ENCODE measurements around the gene NUTM1.

The NUTM1 gene

DNA sequence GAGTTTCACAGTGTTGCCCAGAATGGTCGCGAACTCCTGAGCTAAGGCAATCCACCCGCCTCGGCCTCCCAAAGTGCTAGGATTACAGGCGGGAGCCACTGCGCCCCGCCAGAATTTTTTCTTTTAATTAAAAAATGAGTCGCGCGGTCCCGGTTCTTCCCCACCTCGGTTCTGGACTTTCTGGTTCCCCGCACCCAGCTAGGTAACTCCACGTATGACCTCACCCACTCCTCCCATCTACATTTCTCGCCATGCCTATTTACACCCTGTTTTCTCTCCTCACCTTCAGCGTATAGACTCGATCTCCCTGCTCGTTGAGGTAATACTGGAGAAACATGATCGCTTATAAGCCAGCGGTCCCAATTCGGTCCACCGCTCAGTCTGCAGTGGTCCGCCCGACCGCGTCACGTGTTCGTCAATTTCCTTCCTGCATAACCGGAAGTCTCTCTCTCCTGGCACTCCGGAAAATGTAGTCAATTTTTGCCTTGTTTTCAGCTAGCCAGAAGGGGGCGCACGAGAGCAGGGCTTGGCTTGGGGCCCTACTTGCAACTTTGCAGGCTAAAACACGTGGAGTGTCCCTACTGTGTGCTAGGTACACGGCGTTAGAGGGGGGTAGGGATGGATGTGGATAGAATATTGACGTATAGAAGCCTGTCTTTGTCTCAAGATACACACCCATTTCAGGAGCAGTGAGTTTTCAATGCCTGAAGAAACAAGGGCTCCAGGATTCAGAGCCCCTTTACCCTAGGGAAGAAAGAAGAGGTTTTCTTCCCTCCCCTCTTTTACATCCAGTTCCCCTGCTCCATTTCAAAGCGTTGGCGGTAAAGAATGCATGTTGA is at the start of gene NUTM1, which contains the start of gene NOP10 (continued):
- TF ChIP-seq, protein P1, sequence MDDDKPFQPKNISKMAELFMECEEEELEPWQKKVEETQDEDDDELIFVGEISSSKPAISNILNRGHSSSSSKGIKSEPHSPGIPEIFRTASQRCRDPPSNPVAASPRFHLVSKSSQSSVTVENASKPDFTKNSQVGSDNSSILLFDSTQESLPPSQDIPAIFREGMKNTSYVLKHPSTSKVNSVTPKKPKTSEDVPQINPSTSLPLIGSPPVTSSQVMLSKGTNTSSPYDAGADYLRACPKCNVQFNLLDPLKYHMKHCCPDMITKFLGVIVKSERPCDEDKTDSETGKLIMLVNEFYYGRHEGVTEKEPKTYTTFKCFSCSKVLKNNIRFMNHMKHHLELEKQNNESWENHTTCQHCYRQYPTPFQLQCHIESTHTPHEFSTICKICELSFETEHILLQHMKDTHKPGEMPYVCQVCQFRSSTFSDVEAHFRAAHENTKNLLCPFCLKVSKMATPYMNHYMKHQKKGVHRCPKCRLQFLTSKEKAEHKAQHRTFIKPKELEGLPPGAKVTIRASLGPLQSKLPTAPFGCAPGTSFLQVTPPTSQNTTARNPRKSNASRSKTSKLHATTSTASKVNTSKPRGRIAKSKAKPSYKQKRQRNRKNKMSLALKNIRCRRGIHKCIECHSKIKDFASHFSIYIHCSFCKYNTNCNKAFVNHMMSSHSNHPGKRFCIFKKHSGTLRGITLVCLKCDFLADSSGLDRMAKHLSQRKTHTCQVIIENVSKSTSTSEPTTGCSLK (tag by site-specific recombination; IDR thresholded peaks at IDR 0.05): no peak
- TF ChIP-seq GFI1B (tag by site-specific recombination; IDR thresholded peaks at IDR 0.05): no peak

DNA sequence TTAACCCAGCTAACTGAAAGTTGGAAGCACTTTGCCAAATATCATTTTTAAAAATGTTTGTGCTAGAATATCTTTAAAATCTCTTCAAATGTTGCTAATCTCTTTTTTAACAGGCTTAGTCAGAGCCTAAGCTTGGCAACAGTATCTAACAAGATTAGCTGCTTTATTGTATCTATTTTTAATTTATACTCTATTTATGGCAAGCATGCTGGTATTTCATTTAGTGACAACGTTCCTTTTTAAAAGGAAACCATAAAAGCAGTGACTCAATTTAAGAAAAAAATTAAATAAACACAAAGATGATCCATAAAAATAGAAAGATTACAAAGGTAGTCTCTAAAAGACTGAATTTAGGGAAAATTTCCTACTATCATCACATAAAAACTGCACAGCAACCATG is 46.1 kb upstream of the NUTM1 start:
- ChIA-PET POLR2A (no interaction called here), CTCF (interaction anchor here (0.5 kb wide), 1 partner anchor 220 kb away, joined by 3 read pairs; no protein-coding TSS in a partner anchor)
- Histone ChIP-seq H3K9me3 (ENCODE audit: control insufficient read depth, insufficient read depth, low read depth, low read length) (no peaks in the 10 kb centered on the region), H3K4me3 (ENCODE audit: low read depth, low read length) (no peak overlapping the region), H3K36me3 (ENCODE audit: control insufficient read depth in 2 of 2, insufficient read depth in 1 of 2, low read length in 2 of 2) (no peaks in the 10 kb centered on the region), H3K27ac (ENCODE audit: extremely low read depth, low read depth, low read length) (no peak overlapping the region), H3K4me1 (ENCODE audit: control insufficient read depth, insufficient read depth, low read length) (no peaks in the 10 kb centered on the region)
- TF ChIP-seq ZNF214 (tag by site-specific recombination; IDR thresholded peaks at IDR 0.05; ENCODE audit: borderline replicate concordance) (no peak), ZNF571 (tag by site-specific recombination; IDR thresholded peaks at IDR 0.05) (no peak), ZNF521 (tag by site-specific recombination; IDR thresholded peaks at IDR 0.05) (no peak), ZNF501 (tag by site-specific recombination; IDR thresholded peaks at IDR 0.05) (no peak), ZNF221 (tag by site-specific recombination; IDR thresholded peaks at IDR 0.05; ENCODE audit: borderline replicate concordance) (no peak), ZNF473 (tag by site-specific recombination; IDR thresholded peaks at IDR 0.05) (no peak), ZNF514 (tag by site-specific recombination; IDR thresholded peaks at IDR 0.05) (no peak), ZNF2 (tag by site-specific recombination; IDR thresholded peaks at IDR 0.05) (no peak), SALL2 (tag by site-specific recombination; IDR thresholded peaks at IDR 0.05; ENCODE audit: borderline replicate concordance) (no peak), SETDB1 (IDR thresholded peaks at IDR 0.05; ENCODE audit: insufficient read length, low read length) (no peak), ZNF184 (tag by site-specific recombination; IDR thresholded peaks at IDR 0.05) (no peak), KLF10 (tag by site-specific recombination; IDR thresholded peaks at IDR 0.05) (no peak), GLIS2 (tag by site-specific recombination; IDR thresholded peaks at IDR 0.05) (no peak), ZNF23 (tag by site-specific recombination; IDR thresholded peaks at IDR 0.05; ENCODE audit: borderline replicate concordance) (no peak), ZNF19 (tag by site-specific recombination; IDR thresholded peaks at IDR 0.05; ENCODE audit: low read depth) (no peak)
- TF ChIP-seq, protein P2, sequence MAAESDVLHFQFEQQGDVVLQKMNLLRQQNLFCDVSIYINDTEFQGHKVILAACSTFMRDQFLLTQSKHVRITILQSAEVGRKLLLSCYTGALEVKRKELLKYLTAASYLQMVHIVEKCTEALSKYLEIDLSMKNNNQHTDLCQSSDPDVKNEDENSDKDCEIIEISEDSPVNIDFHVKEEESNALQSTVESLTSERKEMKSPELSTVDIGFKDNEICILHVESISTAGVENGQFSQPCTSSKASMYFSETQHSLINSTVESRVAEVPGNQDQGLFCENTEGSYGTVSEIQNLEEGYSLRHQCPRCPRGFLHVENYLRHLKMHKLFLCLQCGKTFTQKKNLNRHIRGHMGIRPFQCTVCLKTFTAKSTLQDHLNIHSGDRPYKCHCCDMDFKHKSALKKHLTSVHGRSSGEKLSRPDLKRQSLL (tag by site-specific recombination; IDR thresholded peaks at IDR 0.05): no peak
- TF ChIP-seq, protein P3, sequence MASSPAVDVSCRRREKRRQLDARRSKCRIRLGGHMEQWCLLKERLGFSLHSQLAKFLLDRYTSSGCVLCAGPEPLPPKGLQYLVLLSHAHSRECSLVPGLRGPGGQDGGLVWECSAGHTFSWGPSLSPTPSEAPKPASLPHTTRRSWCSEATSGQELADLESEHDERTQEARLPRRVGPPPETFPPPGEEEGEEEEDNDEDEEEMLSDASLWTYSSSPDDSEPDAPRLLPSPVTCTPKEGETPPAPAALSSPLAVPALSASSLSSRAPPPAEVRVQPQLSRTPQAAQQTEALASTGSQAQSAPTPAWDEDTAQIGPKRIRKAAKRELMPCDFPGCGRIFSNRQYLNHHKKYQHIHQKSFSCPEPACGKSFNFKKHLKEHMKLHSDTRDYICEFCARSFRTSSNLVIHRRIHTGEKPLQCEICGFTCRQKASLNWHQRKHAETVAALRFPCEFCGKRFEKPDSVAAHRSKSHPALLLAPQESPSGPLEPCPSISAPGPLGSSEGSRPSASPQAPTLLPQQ (tag by site-specific recombination; IDR thresholded peaks at IDR 0.05): no peak
- TF ChIP-seq, protein P4, sequence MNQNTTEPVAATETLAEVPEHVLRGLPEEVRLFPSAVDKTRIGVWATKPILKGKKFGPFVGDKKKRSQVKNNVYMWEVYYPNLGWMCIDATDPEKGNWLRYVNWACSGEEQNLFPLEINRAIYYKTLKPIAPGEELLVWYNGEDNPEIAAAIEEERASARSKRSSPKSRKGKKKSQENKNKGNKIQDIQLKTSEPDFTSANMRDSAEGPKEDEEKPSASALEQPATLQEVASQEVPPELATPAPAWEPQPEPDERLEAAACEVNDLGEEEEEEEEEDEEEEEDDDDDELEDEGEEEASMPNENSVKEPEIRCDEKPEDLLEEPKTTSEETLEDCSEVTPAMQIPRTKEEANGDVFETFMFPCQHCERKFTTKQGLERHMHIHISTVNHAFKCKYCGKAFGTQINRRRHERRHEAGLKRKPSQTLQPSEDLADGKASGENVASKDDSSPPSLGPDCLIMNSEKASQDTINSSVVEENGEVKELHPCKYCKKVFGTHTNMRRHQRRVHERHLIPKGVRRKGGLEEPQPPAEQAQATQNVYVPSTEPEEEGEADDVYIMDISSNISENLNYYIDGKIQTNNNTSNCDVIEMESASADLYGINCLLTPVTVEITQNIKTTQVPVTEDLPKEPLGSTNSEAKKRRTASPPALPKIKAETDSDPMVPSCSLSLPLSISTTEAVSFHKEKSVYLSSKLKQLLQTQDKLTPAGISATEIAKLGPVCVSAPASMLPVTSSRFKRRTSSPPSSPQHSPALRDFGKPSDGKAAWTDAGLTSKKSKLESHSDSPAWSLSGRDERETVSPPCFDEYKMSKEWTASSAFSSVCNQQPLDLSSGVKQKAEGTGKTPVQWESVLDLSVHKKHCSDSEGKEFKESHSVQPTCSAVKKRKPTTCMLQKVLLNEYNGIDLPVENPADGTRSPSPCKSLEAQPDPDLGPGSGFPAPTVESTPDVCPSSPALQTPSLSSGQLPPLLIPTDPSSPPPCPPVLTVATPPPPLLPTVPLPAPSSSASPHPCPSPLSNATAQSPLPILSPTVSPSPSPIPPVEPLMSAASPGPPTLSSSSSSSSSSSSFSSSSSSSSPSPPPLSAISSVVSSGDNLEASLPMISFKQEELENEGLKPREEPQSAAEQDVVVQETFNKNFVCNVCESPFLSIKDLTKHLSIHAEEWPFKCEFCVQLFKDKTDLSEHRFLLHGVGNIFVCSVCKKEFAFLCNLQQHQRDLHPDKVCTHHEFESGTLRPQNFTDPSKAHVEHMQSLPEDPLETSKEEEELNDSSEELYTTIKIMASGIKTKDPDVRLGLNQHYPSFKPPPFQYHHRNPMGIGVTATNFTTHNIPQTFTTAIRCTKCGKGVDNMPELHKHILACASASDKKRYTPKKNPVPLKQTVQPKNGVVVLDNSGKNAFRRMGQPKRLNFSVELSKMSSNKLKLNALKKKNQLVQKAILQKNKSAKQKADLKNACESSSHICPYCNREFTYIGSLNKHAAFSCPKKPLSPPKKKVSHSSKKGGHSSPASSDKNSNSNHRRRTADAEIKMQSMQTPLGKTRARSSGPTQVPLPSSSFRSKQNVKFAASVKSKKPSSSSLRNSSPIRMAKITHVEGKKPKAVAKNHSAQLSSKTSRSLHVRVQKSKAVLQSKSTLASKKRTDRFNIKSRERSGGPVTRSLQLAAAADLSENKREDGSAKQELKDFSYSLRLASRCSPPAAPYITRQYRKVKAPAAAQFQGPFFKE (tag by site-specific recombination; IDR thresholded peaks at IDR 0.05; ENCODE audit: borderline replicate concordance): no peak
